H1 (cell line): ENCODE data around the gene NR4A1. TPM values are rescaled to one million over a fixed set of nuclear protein-coding genes. Genes with fewer than 3 reads are reported as not detected.
A peak's percentile ranks its signal among the peaks of the same experiment; 100 is the strongest.

ENCODE experiments used
- BACH1 ChIP-seq: IDR thresholded peaks from 2 replicates; pipeline ENCODE4 v1.6.1; 2012; ENCODE audit warnings: low read length, improper control_type of control experiment
- BCL11A ChIP-seq, 2 experiments: IDR thresholded peaks; one replicate each; pipeline ENCODE4 v1.6.1; 2011; ENCODE audit warnings: low read depth in 2 of 2, low read length in 2 of 2, mild to moderate bottlenecking in 2 of 2
- BRCA1 ChIP-seq: IDR thresholded peaks from 2 replicates; pipeline ENCODE4 v1.6.1; 2012; ENCODE audit warnings: low read depth, low read length, improper control_type of control experiment
- CEBPB ChIP-seq: IDR thresholded peaks from 2 replicates; pipeline ENCODE4 v1.6.1; 2012; ENCODE audit warnings: low read depth, low read length
- CTBP2 ChIP-seq: IDR thresholded peaks from 2 replicates; pipeline ENCODE4 v1.7.0; 2011; ENCODE audit warnings: borderline replicate concordance, mild to moderate bottlenecking, moderate library complexity, mixed read lengths, low read length; ENCODE audit not compliant: insufficient read depth, insufficient read length
- MAX ChIP-seq: IDR thresholded peaks from 2 replicates; pipeline ENCODE4 v1.6.1; 2012; ENCODE audit warnings: inconsistent platforms
- POLR2A ChIP-seq, 2 experiments: IDR thresholded peaks; 1 replicate in 1 of 2; 2 replicates in 1 of 2; pipeline ENCODE4 v1.6.1; 2011; ENCODE audit warnings: low read depth in 2 of 2, low read length in 2 of 2, mild to moderate bottlenecking in 2 of 2; ENCODE audit errors: control extremely low read depth in 1 of 2
- POLR2AphosphoS5 ChIP-seq: IDR thresholded peaks from 2 replicates; pipeline ENCODE4 v1.6.1; 2011; ENCODE audit warnings: low read depth, low read length
- RXRA ChIP-seq: IDR thresholded peaks from 2 replicates; pipeline ENCODE4 v1.6.1; 2011; ENCODE audit warnings: low read depth, mild to moderate bottlenecking, low read length, moderate library complexity; ENCODE audit not compliant: insufficient read depth
- SIN3A ChIP-seq, 2 experiments: IDR thresholded peaks in 1 of 2; conservative IDR thresholded peaks in 1 of 2; 2 replicates each; pipeline ENCODE4 v1.6.1; 2011 to 2012; ENCODE audit warnings: low read length in 2 of 2, improper control_type of control experiment in 1 of 2, low read depth in 1 of 2, mild to moderate bottlenecking in 1 of 2
- SIX5 ChIP-seq: IDR thresholded peaks from 2 replicates; pipeline ENCODE4 v1.6.1; 2011; ENCODE audit warnings: mild to moderate bottlenecking, low read depth, low read length
- SP2 ChIP-seq: IDR thresholded peaks from 2 replicates; pipeline ENCODE4 v1.6.1; 2012; ENCODE audit warnings: mild to moderate bottlenecking, low read length, inconsistent platforms
- SUZ12 ChIP-seq: fragments of 200-600 bp; sonication (generic); IDR thresholded peaks from 2 replicates; pipeline ENCODE4 v1.6.1; 2012; ENCODE audit warnings: mild to moderate bottlenecking, inconsistent platforms, low read length, moderate library complexity, mixed read lengths
- TAF1 ChIP-seq: IDR thresholded peaks from 2 replicates; pipeline ENCODE4 v1.6.1; 2011; ENCODE audit warnings: mild to moderate bottlenecking, low read depth, low read length
- TCF12 ChIP-seq: IDR thresholded peaks from 2 replicates; pipeline ENCODE4 v1.6.1; 2011; ENCODE audit warnings: low read depth, mild to moderate bottlenecking, low read length
- polyA plus RNA-seq, 7 experiments: library from polyadenylated mRNA; depleted of rRNA in 3 of 7; stranded (reverse) in 5 of 7; unstranded in 2 of 7; fragments of >200 nt in 5 of 7; fragments of 200-250 nt in 2 of 7; gene quantifications; 1 replicate in 5 of 7; 2 replicates in 1 of 7; 4 replicates in 1 of 7; pipeline versions ENCODE4 v1.2.1 to v1.2.3, GENCODE V29; 2011 to 2013; ENCODE audit warnings: missing spikeins in 2 of 7, mixed read lengths in 2 of 7
- total RNA-seq: library from RNA; stranded (reverse); fragmentation: NEBNext Ultra II Directional; extraction: Animal tissue kit (Norgen Biotek cat#: 25700); gene quantifications from 2 replicates; pipeline ENCODE4 v1.2.1, GENCODE V29; 2021
- TF ChIP-seq, protein P1 (sequence below): IDR thresholded peaks from 2 replicates; pipeline ENCODE4 v1.6.1; 2012; ENCODE audit warnings: low read length, inconsistent platforms

The NR4A1 gene
- total and polyA plus RNA-seq, 2 of the 8 experiments (the other 6 are each of a cell fraction or from before 2014, with no cell fraction given), result 18.7 to 23.3 TPM

DNA sequence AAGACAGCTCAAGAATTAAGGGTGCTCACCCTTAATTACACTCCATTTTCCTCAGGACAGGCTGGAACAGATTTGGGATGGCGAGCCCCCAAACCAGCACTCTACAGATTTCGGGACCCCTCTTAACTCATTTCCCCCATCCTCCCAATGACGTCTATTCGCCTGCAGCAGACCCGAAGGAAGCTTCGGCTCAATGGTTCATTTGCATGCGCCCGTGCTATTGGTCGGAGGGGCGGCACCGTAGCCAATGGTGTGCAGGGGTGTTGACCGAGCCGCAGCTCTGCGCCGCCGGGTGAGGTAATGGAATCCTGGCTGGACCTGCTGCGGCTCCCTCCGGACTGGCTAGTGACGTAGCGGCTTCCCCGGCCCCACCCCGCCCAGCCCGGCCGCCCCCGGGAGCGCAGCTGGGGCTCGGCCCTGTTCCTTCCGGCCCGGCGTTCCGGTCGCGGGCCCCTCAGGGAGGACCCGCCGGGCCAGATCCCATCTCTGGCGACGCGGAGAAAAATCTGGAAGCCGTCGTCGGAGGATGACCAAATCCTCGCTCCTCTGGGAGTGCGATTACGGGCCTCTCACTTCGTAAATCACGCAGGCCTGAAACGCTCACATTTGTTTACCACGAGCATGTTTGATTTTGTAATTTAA is 18.3 kb upstream of the NR4A1 start (continued):
- TF ChIP-seq SUZ12 (no peak), SP2 (no peak), BACH1 (no peak), BRCA1 (no peak), POLR2A (IDR thresholded peaks at IDR 0.05; ENCODE audit: control extremely low read depth in 1 of 2, low read depth in 2 of 2, low read length in 2 of 2) (peak in 1 of 2 experiments; percentile 62; a peak in 2 of 3 replicates), SIN3A (conservative IDR thresholded peaks at IDR 0.05 in 1 of 2, IDR thresholded peaks at IDR 0.05 in 1 of 2; ENCODE audit: low read depth in 1 of 2, low read length in 2 of 2) (0 out of 4 replicates have a peak, but pooled peaks of 1 of the 2 experiments have one; percentile 28), CEBPB (no peak), SIX5 (no peak), CTBP2 (no peak), BCL11A (IDR thresholded peaks at IDR 0.05; ENCODE audit: low read depth in 2 of 2, low read length in 2 of 2) (no peak), TAF1 (peak; percentile 80; the same call in 1 of the 2 replicates), MAX (no peak), POLR2AphosphoS5 (peak; percentile 11; the same call in 1 of the 2 replicates), RXRA (no peak), TCF12 (no peak)
- TF ChIP-seq, protein P1, sequence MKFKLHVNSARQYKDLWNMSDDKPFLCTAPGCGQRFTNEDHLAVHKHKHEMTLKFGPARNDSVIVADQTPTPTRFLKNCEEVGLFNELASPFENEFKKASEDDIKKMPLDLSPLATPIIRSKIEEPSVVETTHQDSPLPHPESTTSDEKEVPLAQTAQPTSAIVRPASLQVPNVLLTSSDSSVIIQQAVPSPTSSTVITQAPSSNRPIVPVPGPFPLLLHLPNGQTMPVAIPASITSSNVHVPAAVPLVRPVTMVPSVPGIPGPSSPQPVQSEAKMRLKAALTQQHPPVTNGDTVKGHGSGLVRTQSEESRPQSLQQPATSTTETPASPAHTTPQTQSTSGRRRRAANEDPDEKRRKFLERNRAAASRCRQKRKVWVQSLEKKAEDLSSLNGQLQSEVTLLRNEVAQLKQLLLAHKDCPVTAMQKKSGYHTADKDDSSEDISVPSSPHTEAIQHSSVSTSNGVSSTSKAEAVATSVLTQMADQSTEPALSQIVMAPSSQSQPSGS, result no peak
